WTC11 (cell line): ENCODE measurements around the gene TRIM5. TPM values are rescaled to one million over a fixed set of nuclear protein-coding genes. Genes with fewer than 3 reads are reported as not detected.

ENCODE experiments used
- ATAC-seq: fragments of 200-7000 bp; cut with Tn5 transposase; 2 replicates; pipeline ENCODE4 v1.10.0; 2021; ENCODE audit warnings: mild to moderate bottlenecking, moderate library complexity
- CTCF ChIA-PET: fragments of 300-600 bp; sonication (Branson Sonifier 250); formaldehyde crosslinking; loops from one replicate; lab custom pipeline; 2021; ENCODE audit warnings: antibody characterized with exemption; lab: Charles Lee
- POLR2A ChIA-PET: fragments of 350-600 bp; sonication (Branson Sonifier 250); formaldehyde crosslinking; loops from one replicate; lab custom pipeline; 2021; ENCODE audit warnings: antibody characterized with exemption; lab: Charles Lee
- DNase-seq: peaks from one replicate; pipeline ENCODE4 v3.0.0; 2021; ENCODE audit warnings: low spot score
- H3K27ac Mint-ChIP-seq: 2 replicates; pipeline ENCODE4 v1.8.0; 2021; ENCODE audit warnings: mixed read lengths
- H3K27me3 Mint-ChIP-seq: 2 replicates; pipeline ENCODE4 v1.8.0; 2021; ENCODE audit warnings: low read depth, mild to moderate bottlenecking, moderate library complexity, mixed read lengths
- H3K36me3 Mint-ChIP-seq: 2 replicates; pipeline ENCODE4 v1.8.0; 2021; ENCODE audit warnings: mixed read lengths
- H3K4me1 Mint-ChIP-seq: 2 replicates; pipeline ENCODE4 v1.8.0; 2022; ENCODE audit warnings: mixed read lengths
- H3K4me3 Mint-ChIP-seq: 2 replicates; pipeline ENCODE4 v1.8.0; 2021; ENCODE audit warnings: mild to moderate bottlenecking, moderate library complexity, mixed read lengths
- H3K9me3 Mint-ChIP-seq: 2 replicates; pipeline ENCODE4 v1.8.0; 2021; ENCODE audit warnings: mixed read lengths
- ARID4B ChIP-seq: sonication (generic); formaldehyde crosslinking; IDR thresholded peaks from 2 replicates; pipeline ENCODE4 v1.8.0; 2023; ENCODE audit warnings: missing genetic modification reagents, mild to moderate bottlenecking, borderline replicate concordance
- GABPB1 ChIP-seq: sonication (generic); formaldehyde crosslinking; IDR thresholded peaks from 2 replicates; pipeline ENCODE4 v1.8.1; 2023; ENCODE audit warnings: mild to moderate bottlenecking, missing genetic modification reagents
- GTF2I ChIP-seq: fragments of 250-450 bp; sonication (Bioruptor Pico); conservative IDR thresholded peaks from 2 replicates; pipeline ENCODE4 v1.4.0; 2021; ENCODE audit warnings: mild to moderate bottlenecking
- NR2C2 ChIP-seq: sonication (generic); formaldehyde crosslinking; IDR thresholded peaks from 2 replicates; pipeline ENCODE4 v1.8.0; 2022; ENCODE audit warnings: mild to moderate bottlenecking, missing genetic modification reagents
- SMAD3 ChIP-seq: sonication (generic); formaldehyde crosslinking; IDR thresholded peaks from 2 replicates; pipeline ENCODE4 v1.8.0; 2022; ENCODE audit warnings: missing genetic modification reagents, mild to moderate bottlenecking, borderline replicate concordance
- SMAD4 ChIP-seq: sonication (generic); formaldehyde crosslinking; IDR thresholded peaks from 2 replicates; pipeline ENCODE4 v1.8.0; 2022; ENCODE audit warnings: mild to moderate bottlenecking, missing genetic modification reagents
- ZNF219 ChIP-seq: sonication (generic); formaldehyde crosslinking; IDR thresholded peaks from 2 replicates; pipeline ENCODE4 v1.8.0; 2023; ENCODE audit warnings: missing genetic modification reagents, mild to moderate bottlenecking, borderline replicate concordance
- ZNF396 ChIP-seq: fragments of 250-450 bp; sonication (Bioruptor Pico); IDR thresholded peaks from 2 replicates; pipeline ENCODE4 v1.8.0; 2021; ENCODE audit warnings: mild to moderate bottlenecking, moderate library complexity, borderline replicate concordance
- ZNF423 ChIP-seq: fragments of 250-450 bp; sonication (Bioruptor Pico); IDR thresholded peaks from 2 replicates; pipeline ENCODE4 v2.1.2; 2022; ENCODE audit warnings: mild to moderate bottlenecking, moderate library complexity
- ZNF425 ChIP-seq: fragments of 250-450 bp; sonication (Bioruptor Pico); conservative IDR thresholded peaks from 2 replicates; pipeline ENCODE4 v1.9.0; 2021; ENCODE audit warnings: mild to moderate bottlenecking
- ZNF512 ChIP-seq: sonication (generic); formaldehyde crosslinking; IDR thresholded peaks from 2 replicates; pipeline ENCODE4 v1.8.1; 2022; ENCODE audit warnings: missing genetic modification reagents, borderline replicate concordance
- total RNA-seq: library from RNA; stranded (reverse); gene quantifications from 3 replicates; pipeline ENCODE4 v1.2.3, GENCODE V29; 2021

Gene TRIM5
- total RNA-seq, 1 experiment from 2014 or later, result 31.8 TPM

DNA sequence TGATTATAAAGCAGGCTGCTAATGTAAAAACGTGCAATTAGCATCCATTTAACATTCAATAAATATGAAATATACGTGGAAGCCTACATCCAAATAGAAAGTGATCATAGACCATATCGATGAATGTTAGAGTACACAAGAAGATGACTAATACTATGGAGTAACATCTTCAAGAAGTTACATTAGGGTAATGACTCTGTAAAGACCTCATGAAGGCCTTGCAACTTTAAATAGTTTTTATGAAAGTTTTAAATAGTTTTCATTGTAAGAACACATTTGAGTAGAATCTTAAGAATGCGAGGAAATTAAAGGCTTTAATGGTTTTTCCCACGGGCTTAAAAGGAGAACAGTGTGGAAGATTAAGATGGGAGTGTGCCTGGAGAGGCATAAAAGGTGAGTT lies 58.7 kb downstream of the TRIM5 start:
- H3K36me3 Mint-ChIP-seq, result no peaks in the 10 kb centered on the region
- no peak overlapping the region for H3K4me3 Mint-ChIP-seq
- no peak overlapping the region for H3K27ac Mint-ChIP-seq
- no peak for DNase-seq
- 0 out of 2 replicates have a peak, but pooled peaks cover 3% of the 10 kb centered on the region for H3K9me3 Mint-ChIP-seq
- H3K4me1 Mint-ChIP-seq, result peaks cover 29% of the 10 kb centered on the region
- ATAC-seq, result no peak
- TF ChIP-seq NR2C2, result no peak
- POLR2A ChIA-PET, result no interaction called here
- H3K27me3 Mint-ChIP-seq, result no peaks in the 10 kb centered on the region
- CTCF ChIA-PET, result no interaction called here

- peak overlapping the region; percentile 44 for H3K4me3 Mint-ChIP-seq
- POLR2A ChIA-PET, result no interaction called here
- peaks cover 38% of the 10 kb centered on the region for H3K4me1 Mint-ChIP-seq
- H3K36me3 Mint-ChIP-seq, result no peaks in the 10 kb centered on the region
- no peak for TF ChIP-seq ZNF423 (CRISPR knock-in tag)
- TF ChIP-seq ZNF425 (CRISPR knock-in tag), result no peak
- no peak for TF ChIP-seq GTF2I (CRISPR knock-in tag)
- TF ChIP-seq, all 79 proteins: peak for 0
- 0 out of 2 replicates have a peak, but pooled peaks cover 3% of the 10 kb centered on the region for H3K9me3 Mint-ChIP-seq
- CTCF ChIA-PET, result no interaction called here
- no peaks in the 10 kb centered on the region for H3K27me3 Mint-ChIP-seq
- H3K27ac Mint-ChIP-seq, result no peak overlapping the region
- no peak; the same call in 1 of the 2 replicates for ATAC-seq
- DNase-seq, result no peak
Observed at GRCh38 chr11:5625281-5625680, 59.6 kb downstream of the TRIM5 start.

DNA sequence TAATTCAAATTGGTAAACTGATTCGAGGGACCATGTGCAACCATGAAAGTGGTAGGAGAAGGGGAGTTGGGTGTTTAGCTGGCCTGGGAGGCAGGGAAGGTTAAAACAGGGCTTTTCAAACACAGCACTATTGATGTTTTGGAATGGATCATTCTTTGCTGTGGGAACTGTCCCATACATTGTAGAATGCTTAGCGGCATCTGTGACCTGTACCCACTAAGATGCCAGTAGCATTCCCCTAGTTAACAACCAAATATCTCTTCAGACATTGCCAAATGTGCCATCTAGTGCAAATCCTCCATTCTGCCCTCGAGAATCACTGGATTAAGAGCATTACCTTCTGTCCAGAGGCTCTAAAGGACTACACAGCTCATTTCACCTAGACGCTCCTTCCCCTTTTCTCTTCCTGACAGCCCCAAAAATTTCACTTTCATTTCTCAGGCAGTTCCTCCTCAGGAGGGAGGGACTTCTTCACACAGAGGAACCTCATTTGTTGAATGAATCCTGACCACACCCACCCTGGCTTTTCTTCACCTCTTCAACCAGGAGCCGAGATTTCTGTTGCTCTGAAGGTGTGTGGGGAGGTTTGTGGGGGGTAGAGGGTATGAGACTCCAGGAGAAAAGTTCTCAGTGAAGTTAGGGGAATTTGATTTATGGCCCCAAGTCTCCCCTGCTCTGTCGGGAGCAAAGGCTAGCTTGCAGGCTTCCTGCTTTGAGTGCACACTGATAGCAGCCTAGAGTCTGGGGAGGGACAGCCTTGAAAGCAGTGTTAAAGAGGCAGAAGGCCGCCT lies 60.2 kb downstream of the TRIM5 start, which contains the start of gene TRIM34:
TRIM34 (plus strand) TSS at position 513 of the 791 bp plus-strand sequence. CDS start 7,331 bp downstream, outside the sequence.
- ATAC-seq, result peak; percentile 93
- POLR2A ChIA-PET, result no interaction called here
- H3K4me3 Mint-ChIP-seq, result peak within 1 kb of the TSS; percentile 44
- peaks cover 40% of the 10 kb centered on the region for H3K4me1 Mint-ChIP-seq
- peak; percentile 25 for DNase-seq
- 0 out of 2 replicates have a peak, but pooled peaks cover 3% of the 10 kb centered on the region for H3K9me3 Mint-ChIP-seq
- TF ChIP-seq ZNF423 (CRISPR knock-in tag) (no peak), SMAD4 (CRISPR knock-in tag) (no peak), ZNF219 (CRISPR knock-in tag) (no peak), ZNF512 (CRISPR knock-in tag) (no peak), ARID4B (no peak), ZNF396 (CRISPR knock-in tag) (no peak), GABPB1 (no peak), SMAD3 (CRISPR knock-in tag) (no peak)
- no peak within 1 kb of the TSS; the same call in 1 of the 2 replicates for H3K27ac Mint-ChIP-seq
- no peaks in the 10 kb centered on the region for H3K27me3 Mint-ChIP-seq
- CTCF ChIA-PET, result no interaction called here
- H3K36me3 Mint-ChIP-seq, result no peaks in the 10 kb centered on the region
